SIG-M5 treated with dmso at 0.1 percent for 504 hours (cell line): ENCODE measurements around the gene KRTAP10-8.
"Not testable (repeated sequence)": the region's sequence is repeated elsewhere in the genome, so short reads cannot be mapped to it uniquely, and the experiment has no call there.

ENCODE experiments used
- DNase-seq: peaks from one replicate; lab custom pipeline; 2025; ENCODE audit not compliant: unreplicated experiment; lab: John Stamatoyannopoulos, UW

KRTAP10-8 gene

GRCh38 chr21:44598061-44598460 is 13.8 kb upstream of the KRTAP10-8 start:
- DNase-seq = no peak

- DNase-seq = no peak
These were observed 12.4 kb upstream of the KRTAP10-8 start for GRCh38 chr21:44599264-44600029.

- DNase-seq = not testable (repeated sequence)
These were observed 11.5 kb upstream of the KRTAP10-8 start, which contains the start of gene KRTAP10-7 for GRCh38 chr21:44600118-44600978. Gene KRTAP10-7 (plus strand): TSS chr21:44600597. CDS start chr21:44600622, 25 bp downstream.

- not testable (repeated sequence) for DNase-seq
These were observed 10.8 kb upstream of the KRTAP10-8 start for GRCh38 chr21:44601091-44601490.

- DNase-seq = no peak
These were observed 10.1 kb upstream of the KRTAP10-8 start for GRCh38 chr21:44601596-44602462.

- no peak for DNase-seq
These were observed 9.4 kb upstream of the KRTAP10-8 start for GRCh38 chr21:44602463-44602850.

GRCh38 chr21:44603109-44603875 is 8.6 kb upstream of the KRTAP10-8 start:
- DNase-seq = no peak

- DNase-seq = no peak
These were observed 8.0 kb upstream of the KRTAP10-8 start for GRCh38 chr21:44603911-44604310.

GRCh38 chr21:44606495-44606894 is 5.4 kb upstream of the KRTAP10-8 start:
- no peak for DNase-seq

- no peak for DNase-seq
These were observed 2.7 kb upstream of the KRTAP10-8 start for GRCh38 chr21:44609193-44609592.

- not testable (repeated sequence) for DNase-seq
These were observed 1.6 kb upstream of the KRTAP10-8 start for GRCh38 chr21:44610157-44610843.

- DNase-seq = no peak
These were observed 328 bp upstream of the KRTAP10-8 start for GRCh38 chr21:44611551-44611950.

GRCh38 chr21:44612669-44613229 is 870 bp downstream of the KRTAP10-8 start:
- no peak for DNase-seq

- DNase-seq = no peak
These were observed 1.7 kb downstream of the KRTAP10-8 start for GRCh38 chr21:44613386-44614155.

- DNase-seq = no peak
These were observed 2.3 kb downstream of the KRTAP10-8 start for GRCh38 chr21:44614161-44614631.

GRCh38 chr21:44614961-44615391 is 3.1 kb downstream of the KRTAP10-8 start:
- no peak for DNase-seq

GRCh38 chr21:44615466-44615865 is 3.6 kb downstream of the KRTAP10-8 start:
- DNase-seq = no peak

- DNase-seq = no peak
These were observed 4.2 kb downstream of the KRTAP10-8 start for GRCh38 chr21:44615911-44616590.
